Amniotic epithelial cell (primary cell): ENCODE measurements around the gene MRNIP.
A peak's percentile ranks its signal among the peaks of the same experiment; 100 is the strongest.

Experiments used
- DNase-seq: peaks from one replicate; pipeline ENCODE4 v3.0.0-alpha.2; 2010; ENCODE audit warnings: low read depth

MRNIP gene, protein sequence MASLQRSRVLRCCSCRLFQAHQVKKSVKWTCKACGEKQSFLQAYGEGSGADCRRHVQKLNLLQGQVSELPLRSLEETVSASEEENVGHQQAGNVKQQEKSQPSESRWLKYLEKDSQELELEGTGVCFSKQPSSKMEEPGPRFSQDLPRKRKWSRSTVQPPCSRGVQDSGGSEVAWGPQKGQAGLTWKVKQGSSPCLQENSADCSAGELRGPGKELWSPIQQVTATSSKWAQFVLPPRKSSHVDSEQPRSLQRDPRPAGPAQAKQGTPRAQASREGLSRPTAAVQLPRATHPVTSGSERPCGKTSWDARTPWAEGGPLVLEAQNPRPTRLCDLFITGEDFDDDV

DNA sequence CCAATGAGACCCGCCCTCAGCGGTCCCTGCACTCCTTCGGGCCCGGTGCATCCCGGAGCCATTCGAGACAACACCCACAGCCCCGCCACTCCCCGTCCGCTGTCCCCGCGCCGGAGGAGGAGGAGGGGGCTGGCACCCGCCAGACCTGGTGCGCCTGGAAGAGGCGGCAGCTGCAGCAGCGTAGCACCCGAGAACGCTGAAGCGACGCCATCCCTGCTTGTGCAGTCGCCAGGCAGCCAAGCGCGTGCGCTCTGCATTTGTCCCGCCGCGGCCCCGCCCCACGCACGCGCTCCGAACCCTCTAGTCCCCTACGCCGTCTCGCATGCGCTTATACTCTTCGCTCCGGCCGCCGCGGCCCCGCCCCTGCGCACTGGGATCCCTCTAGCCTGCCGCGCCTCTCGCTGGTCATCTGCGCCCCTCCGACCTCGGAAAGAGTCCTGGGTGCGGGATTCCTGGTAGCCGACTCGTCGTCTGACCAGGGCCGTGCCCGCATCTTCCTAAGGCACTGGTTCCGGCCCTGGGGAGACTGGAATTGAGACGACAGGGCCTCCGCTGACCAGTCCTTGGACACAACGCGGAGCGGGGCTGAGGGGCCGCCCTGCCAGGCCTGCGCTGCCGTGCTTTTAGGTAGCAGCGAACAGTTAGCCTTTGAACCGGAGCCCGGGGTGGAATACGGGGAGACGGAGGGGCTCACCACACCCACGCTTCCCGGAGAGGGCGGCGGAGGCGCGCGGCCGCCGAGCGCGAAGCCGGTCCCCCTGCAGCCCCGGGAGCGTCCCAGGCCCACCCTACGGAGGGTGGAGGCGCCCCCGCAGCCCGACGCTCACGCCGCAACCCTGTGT, at the start of gene MRNIP:
MRNIP (minus strand) TSS at position 232 of the 842 bp plus-strand sequence; CDS start at position 211, 21 bp downstream.
- DNase-seq, result peak; percentile 86

DNA sequence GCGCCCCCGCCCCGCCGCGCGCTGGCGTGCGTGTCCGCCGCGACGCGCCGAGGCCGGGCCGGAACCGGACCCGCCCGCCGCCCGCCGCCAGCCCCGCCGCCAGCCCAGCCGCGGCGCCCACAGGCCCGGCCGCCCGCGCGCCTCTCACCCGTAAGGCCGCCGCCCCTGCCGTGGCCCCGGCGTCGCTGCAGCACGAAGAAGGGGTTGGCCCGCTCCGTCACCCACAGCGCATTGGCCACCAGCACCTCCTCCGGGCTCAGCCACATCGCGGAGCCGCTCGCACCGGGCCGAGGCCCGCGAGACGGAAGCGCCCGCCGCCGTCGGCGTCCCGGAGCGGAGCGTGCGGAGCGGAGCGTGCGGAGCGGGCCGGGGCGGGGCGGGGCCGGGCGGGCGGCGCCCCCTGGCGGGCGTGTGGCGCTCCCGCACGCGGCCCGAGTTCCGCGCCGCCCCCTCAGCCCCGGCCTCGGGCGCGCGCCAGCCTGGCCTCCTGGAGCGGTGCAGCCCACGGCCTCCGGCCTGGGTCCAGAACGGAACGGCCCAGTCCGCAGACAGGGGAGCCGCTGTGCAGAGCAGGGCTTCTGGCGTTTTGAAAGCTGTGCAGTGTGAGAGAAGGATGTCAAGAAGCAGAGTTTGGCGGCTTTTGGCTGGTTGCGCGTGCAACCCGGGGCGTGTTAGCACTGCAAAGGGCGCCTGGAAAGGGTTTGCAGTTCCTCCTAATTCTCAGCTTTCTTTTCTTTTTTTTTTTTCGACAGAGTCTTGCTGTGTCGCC, 49.1 kb upstream of the MRNIP start, which contains the start of gene TBC1D9B:
TBC1D9B (minus strand) TSS at position 342 of the 769 bp plus-strand sequence; CDS start at position 266, 76 bp downstream.
- DNase-seq, result peak; percentile 34

DNA sequence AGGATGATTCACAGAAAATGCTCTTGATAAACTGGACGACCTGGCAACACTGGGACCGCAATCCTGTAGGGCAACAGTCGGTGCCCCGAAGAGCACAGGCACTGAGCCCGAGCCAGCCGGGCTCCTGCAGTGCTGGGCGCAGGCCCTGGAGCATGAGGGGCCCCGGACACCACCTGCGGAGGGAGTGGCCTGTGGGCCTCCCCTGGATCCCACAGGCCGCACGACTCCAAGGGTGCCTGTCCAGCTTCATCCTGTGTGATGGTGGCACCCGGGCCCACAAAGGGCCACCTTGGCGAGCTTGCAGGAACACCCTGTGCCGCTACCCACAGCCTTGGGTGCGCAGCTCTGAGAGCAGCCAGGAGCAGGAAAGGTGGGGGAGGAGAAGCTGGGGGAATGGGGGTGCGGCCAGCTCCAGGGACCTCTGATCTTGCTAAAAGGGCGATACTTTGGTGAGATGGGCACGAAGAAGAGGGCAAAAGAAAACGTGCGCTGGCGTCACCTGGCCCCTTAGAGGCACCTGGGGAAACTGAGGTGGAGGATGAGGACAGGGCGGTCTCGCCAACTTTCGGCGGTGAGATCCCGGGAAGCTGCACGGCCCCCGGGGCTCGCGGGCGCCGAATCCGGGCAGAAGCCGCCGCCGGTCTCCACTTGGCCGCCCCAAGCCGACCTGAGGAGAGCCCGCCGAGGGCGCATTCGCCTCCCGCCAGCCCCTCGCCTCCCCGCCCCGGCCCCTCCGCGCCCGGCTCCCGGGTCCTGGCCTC, 48.4 kb upstream of the MRNIP start:
- peak; percentile 42 for DNase-seq

DNA sequence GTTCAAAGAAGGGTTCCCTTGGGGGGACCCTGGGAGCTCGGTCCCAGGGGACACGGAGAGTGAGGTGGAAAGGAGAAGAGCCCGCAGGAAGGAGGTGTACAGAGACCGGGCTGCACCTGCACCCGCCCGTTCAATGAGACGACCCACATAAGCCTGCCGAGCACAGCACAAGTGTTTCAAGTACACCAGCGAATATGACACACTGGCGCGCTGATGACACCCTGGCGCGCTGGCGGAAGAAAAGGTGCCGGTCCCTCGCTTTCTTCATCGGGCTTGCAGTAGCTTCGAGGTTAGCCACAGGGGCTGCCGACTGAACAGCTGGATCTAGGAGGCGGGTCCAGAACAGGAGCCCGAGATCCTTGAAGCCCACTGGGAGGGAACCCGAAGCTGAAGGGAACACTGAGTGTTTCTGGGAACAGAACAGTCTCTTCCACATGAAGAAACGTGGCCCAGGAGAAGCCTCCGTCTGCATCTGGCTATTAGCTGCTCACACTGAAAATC, 47.7 kb upstream of the MRNIP start:
- DNase-seq, result no peak

DNA sequence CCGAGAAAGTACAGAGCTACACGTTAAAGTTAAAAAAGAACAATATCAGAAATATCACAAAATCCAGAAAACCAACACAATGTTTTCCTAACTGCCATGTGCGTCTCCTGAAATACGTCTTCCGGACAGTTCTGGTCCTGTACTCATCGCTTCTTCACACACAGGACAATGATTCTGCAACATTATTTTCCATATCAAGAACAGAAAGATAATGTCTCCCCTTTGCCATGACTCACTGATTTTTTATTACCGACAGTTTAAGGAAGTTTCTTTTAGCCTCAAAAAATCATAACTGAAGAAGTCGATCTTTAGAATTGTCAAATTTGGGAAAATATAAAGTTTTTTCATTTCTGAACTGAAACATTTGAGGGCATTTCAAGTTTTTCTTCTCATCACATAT, 46.5 kb upstream of the MRNIP start:
- no peak for DNase-seq

DNA sequence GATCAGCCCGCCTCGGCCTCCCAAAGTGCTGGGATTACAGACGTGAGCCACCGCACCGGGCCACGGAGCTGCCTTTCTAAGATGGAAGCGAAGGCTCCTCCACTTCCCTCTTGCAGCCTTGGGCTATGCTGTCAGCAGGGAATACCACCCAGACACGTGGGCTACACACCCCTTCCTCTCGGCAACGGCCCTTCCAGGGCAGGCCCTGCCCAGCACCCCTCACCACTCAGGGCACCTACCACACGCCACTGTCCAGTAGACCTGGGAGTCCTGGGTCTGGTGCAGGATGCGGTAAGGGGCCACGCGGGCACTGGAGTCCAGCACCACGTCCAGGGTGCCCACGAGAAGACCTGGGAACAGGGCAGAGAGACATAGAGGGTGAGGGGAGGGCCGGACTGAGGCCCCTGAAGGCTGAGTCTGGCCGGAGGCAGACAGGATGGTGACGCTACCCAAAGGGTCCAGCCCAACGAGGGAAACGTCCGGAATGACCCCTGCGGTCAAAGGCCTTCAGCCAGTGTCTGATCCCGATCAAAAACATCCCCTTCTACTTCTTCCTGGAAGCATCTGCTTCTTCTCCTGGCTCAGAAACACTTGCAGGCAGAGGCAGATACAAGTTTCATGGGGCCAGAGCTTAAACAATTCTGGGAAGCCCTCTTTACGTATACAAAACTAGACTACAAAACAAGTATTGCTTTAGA, 46.0 kb upstream of the MRNIP start:
- no peak for DNase-seq

DNA sequence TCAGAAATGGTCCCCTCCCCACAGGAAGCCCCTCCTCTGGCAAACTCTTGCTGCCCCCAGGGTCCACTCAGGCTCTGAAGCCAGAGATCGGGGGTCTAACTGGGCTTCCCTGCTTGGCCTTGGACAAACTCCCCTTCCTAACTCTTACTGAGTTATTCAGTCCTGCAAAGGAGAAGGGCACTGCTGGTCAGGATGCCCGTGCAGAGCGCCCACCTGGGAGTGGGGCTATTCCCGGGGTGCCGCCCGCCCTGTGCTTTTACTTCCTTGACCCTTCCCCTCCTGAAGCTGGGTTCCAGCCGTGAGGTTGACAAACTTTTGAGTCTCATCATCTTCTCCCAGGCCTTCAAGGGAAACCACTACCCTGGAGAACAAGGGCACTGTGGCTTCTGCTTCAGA, 44.1 kb upstream of the MRNIP start:
- no peak for DNase-seq

DNA sequence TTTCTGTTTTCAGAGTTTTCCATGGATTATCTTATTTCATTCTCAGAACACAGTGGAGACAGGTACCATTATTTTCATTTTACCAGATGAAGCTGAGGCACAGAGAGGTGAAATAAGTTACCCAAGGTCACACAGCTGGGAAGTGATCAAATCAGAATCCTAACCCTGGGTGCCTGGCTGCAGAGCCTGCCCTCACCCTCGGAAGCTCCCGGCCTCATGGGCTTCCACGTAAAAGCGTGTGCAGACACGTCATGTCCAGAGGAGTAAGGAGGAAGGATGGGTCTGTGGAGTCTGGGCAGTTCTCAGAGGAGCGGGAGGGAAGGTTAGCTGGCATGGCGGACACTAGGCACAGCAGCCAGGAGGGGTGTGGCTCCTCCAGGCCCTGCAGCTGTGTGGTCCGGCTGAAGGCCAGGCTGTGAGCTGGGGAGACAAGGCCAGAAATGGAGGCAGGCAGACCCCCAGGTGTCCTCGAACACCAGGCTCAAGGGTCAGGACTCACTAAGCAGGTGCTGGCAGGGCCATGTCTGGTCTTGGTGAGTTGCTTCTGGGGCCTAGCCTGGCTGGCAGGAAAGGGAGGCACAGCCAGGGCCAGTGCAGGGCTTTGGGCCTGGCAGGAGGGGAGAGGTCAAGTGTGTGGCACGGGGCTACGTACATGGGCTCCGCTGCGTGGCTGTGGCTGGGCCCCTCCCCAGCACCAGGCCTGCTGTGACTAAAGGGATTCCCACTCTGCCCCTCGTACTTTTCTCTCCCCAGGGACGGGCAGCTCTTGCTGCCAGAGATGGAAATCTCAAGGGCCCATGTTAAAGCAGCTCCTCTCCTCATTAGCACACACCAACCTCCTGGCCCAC, 43.5 kb upstream of the MRNIP start:
- DNase-seq, result no peak

DNA sequence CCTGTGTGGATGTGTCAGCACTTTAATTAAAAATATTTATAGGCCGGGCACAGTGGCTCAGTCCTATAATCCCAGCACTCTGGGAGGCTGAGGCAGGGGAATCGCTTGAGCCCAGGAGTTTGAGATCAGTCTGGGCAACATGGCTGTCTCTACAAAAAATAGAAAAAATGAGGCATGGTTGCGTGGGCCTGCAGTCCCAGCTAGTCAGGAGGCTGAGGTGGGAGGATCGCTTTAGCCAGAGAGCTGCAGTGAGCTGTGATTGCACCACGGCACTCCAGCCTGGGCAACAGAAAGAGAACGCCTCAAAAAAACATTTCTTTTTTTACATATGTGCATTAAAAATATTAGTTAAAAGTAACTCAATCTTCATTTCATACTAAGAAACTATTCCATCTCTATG, 42.8 kb upstream of the MRNIP start:
- DNase-seq, result no peak

DNA sequence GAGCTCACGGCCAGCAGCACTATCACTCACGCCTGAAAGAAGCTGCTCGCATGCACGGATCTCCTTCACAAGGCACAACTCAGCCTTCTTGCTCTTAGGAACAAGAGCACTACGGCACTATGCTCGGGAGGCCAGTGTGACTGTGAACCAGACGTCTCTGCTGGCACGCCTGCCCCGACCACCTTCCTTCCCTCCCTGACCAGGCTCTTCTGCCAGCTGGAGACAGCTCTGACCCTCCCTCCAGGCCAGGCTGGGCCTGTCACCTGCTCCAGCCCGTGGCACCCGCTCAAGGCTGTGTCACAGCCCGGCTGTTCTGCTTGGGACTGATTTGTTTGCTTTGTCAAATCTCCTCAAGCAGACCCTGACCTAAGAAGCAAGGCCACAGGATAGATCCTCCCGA, 42.1 kb upstream of the MRNIP start:
- DNase-seq, result no peak

DNA sequence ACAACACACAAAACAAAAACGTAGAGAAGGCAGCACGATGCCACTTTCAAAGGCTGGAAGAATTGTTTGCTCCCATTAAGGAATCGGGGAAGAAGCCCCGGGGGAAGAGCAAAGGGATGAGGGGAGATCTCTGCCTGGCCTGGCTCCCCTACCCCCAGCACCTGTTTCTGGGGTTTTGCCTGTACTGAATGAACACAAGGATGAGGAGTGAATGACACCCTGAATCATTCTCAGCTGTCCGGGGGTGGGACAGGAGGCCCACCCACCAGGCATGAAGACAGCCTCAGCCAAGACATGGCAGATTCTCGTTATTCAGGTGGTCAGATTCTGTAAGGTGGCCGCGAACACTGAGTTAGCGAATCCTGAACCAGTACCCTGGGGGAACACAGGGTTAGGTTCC, 41.6 kb upstream of the MRNIP start:
- DNase-seq, result no peak

DNA sequence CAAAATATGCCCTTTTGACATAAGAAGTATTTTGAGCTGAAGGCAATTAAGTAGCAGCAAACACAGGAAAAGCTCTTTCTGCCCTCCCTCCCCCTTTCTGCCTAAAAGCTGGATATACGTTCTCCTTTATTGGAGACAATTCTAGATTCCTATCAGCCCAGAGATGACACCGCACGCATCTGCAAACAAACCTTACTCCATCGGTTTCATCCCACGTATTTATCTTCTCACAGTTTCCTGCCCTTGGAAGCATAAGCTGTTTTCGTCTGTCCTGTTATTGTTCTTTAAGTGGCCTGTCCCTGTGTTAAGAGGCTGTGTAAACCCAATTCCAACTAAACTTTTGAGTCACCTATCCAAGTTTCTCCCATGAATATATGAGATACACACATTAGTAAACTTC, 37.2 kb upstream of the MRNIP start:
- no peak for DNase-seq

DNA sequence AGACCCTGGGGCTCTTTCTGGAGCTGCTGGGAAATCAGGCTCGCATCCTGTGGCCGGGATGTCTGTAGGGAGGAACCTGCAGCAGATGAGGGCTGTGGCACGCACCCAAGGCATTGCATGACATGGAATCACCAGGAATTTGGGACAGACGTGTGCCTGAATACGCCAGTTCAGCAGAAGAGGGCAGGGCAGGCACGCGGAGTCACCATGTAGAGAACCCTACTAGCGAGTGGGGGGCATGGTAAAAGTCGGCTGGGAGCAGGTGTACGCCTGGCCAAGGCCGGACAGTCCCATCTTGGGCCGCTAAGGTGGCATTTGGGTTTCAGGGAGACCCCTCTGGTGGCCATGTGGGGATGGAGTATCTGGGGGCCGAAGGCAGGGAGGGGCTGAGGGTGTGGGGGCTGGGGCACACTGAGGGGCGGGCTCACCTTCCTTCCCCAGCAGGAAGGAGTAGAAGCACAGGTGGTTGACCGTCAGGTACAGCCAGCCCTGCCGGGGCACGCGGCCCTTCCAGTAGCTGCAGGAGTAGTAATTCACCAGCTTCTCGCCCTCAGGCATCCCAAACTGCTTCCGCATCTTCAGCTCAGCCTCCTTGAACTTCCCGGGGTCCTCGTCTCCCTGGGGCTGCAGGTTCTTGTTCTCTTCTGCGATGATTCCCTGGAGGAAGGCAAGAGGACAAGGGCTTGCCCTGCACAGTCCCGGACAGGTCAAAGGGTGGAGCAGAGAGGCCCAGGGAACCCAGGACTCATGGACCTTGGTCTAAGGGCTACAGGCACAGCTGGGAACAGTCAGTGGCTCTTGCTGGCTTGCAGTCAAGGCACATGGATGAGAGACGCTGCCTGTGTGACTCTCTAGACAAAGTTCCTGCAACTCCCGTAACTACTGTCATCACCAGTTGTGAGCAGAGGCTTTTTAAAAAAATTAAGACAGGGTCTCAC, 35.6 kb upstream of the MRNIP start:
- DNase-seq, result no peak

DNA sequence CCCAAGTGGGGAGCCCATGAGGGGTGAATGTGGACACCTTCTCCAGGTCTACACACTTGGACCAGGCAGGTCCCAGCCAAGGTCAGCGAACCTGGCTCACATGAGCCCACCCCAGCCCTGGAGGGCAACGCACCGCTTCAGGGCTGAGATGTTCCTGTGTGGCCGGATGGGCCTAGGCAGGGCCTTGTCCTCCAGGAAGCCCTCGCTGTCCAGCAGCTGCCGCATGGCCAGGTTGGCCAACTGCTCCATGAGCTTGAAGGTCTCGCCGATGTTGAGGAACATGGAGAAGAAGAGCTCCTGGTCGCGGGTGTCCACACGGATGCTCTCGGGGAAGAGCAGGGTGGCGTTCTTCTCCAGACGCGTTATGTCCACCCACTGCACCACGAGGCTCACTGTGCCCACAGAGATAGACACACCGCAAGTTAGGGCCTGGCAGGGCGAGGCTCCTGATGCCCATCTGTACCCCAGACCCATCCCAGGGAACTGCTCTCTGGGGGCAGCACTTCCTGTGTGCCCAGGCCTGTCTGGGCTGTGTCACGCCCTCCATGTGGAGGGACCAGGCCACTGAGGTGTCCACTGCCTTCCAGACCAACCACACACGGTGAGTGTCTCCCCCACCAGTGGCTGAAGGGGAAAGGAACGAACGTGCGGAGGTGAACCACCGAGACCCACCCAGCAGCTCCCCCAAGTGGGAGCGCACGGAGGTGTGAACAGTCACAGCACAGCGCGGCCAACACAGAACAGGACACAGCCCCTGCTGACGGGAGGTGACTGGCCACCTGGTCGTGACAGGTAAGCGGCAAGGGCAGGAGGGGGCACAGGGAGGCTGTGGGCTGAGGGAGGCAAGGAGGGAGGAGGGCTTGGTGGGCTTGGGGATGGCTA, 34.7 kb upstream of the MRNIP start:
- DNase-seq, result no peak

DNA sequence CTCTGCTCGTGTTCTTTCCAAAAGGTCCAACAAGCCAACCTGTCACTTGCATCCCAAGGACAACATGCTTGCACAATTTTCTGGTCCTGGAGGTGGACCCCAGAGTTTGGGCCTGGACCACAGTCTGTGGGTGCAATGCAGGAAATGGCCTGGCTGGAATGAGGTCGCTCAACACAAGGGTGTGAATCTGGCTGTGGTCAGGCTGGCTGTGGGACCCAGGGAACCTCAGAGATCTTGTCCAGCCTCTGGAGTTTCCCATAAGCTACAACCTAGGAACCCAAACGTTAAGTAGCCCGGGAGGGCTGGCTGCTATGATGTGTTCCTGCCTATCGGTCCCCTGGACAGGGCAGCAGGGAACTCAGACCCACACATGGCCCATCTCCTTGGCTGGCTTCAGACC, 33.6 kb upstream of the MRNIP start:
- DNase-seq, result no peak

DNA sequence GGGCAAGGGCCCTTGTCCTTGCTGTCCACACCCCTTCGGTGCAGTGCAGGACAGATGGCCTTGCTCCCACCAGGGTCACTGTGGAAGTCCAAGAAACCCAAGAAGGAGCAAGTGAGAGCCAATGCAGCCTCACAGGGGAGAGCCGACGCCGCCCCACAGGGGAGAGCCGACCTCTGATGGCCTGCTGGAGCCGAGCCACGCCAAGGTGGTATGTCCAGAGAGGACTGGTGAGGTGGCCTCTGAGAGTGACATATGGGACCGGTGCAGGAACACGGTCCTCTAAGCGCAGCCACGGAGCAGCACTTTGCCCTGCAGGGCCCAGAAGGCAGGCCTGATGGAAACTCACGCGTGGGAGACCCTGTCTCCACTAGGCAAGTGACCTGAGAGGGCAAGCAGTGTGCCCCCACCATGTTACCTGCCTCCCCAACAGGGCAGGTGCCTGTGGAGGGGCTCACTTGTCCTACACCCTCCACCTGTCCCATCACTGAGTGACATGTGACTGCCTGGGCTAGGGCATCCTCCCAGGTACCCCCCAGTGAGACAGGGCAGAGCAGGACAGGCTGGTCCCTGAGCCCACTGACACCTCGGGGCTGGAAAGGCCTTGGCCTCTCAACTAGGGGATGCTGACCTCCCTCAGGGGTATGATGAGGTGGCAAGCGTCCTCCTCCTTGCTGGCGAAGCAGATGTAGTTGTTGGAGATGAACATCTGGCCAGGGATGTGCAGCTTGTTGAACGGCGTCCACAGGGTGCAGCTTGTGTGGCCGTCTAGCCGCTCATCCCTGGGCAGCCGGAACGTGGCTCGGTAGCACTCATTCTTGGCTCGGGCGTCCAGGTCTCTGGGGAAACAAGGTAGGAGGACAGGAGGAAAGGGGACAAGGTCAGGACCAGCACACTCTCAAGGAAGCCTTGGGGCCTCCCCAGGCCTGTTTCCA, 32.4 kb upstream of the MRNIP start:
- no peak for DNase-seq

DNA sequence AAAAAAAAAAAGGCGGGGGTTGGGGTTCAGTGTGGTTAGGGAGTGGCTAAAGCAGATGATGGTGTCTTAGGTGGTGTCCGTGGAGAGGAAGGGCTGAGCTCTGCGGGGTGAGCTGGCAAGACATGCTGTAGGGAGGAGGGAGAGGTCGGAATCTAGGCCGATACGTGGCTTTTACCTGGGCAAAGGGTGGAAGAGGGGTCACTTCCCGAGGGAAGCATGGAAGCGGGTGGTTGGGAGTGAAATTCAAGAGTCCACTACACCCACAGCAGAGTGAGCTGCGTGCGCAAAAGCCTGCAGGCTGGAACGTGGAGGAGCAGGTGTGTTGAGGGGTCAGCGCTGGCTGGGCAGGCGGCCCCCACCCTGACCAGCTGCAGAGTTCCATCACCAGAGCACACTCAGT, 31.3 kb upstream of the MRNIP start:
- no peak for DNase-seq
